HG03442 (cell line): Measurements from ENCODE around the gene EXOSC9.
"Not testable (repeated sequence)": the region's sequence is repeated elsewhere in the genome, so short reads cannot be mapped to it uniquely, and the experiment has no call there.

Experiments
- ATAC-seq: cut with Tn5 transposase; IDR thresholded peaks from one replicate; pipeline ENCODE4 v1.9.1; 2021; ENCODE audit warnings: mild to moderate bottlenecking, moderate library complexity; ENCODE audit not compliant: unreplicated experiment

EXOSC9 gene

DNA sequence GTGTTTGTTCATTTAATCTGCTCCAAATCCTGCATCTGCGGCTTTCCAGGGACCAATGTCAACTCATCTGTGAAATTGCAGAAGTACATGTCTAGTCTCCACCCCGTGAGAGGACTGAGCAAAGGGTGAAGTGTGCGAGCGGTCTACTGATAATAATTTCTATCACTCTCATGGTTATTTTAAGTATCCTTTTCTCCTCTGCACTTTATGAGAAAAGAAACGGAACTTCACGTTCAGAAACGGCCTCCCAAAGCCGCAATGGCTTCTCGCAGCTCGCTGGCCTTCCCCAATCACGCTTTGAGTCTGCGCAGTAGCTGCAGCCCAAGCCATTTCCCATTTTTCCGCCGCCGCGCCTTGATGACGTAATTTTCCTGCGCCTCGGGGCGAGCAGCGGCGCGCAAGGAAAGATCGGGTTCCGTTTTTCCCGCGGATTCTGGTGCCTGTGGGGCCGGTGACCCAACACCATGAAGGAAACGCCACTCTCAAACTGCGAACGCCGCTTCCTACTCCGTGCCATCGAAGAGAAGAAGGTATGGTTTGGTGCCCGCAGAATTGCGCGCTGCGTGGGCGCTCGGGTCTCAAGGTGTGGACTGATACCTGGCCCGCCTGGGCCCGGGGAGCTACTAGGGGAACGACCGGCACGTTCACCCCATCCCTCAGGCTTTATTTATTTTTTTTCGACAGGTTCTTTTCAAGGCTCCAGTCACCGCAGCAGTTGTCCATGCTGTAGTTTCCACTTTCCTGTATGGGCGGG lies at the start of gene EXOSC9:
EXOSC9 (plus strand) TSS at position 363 of the 754 bp plus-strand sequence; CDS start at position 465, 102 bp downstream.
- ATAC-seq: peak; percentile 78

GRCh38 chr4:121752142-121752541 lies 49.0 kb upstream of the EXOSC9 start:
- not testable (repeated sequence) for ATAC-seq

DNA sequence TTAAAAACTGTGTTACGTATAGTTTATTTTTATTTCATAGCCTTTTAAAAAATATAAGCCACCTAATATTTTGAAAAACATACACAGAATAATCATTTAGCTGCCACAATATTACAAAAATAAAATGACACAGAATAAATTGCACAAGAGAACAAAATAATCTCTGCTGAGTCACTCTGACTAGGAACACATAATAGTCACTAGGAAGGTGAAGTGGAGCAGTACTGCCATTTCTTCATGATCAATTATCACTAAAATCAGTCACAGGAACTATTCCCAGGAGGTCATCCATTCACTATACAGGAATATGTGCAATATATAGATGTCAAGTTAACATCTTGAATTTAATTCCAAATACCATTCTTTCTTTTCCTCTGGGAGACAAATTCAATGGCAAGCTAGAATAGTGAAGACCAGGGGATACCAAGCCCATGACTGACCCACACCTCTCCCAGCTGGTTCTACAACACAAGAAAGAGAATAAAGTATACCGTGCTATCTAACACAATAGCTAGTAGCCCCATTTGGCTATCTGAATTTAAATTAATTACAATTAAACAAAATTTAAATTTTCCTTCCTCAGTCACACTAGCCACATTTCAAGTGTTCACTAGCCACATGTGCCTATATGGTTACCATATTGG lies 42.1 kb upstream of the EXOSC9 start:
- ATAC-seq: no peak

- ATAC-seq: no peak
Measured at GRCh38 chr4:121760205-121760604, 40.9 kb upstream of the EXOSC9 start.

- no peak for ATAC-seq
Measured at GRCh38 chr4:121764303-121764701, 36.8 kb upstream of the EXOSC9 start.

DNA sequence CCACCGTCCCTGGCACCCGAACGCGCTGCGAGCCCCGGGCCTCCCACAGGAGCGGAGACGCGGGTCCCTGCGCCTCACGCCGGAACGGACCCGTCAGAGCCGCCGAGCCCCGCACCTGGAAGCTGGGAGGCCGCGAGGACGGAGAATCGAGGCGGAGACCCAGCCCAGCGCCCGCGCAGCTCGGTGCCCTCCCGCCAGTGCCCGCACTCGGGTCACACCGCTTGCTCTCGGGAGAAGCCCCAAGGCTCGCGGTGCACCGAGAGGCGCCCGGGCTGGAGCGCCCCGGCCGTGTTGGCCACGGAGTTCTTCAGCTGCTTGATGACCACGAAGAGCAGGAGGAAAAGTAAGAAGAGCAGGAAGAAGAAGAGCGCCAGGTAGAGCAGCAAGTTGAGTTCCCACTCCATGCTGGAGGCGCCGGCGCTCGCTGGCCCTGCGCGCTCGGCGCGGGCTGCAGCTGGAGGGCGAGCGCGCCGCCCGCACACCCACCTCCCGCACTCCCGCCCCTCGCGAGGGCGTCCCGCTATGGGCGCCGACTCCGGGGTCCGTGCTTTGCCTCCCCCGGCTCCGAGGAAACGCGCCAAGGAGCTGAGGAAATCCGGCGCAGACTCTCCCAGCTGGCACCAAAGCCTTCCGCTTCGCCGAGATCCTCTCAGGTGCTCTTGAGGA lies 36.3 kb upstream of the EXOSC9 start, which contains the start of gene SMIM43:
SMIM43 (minus strand) TSS at position 463 of the 666 bp plus-strand sequence; CDS start at position 404, 59 bp downstream.
- ATAC-seq: no peak

GRCh38 chr4:121765368-121765705 lies 35.8 kb upstream of the EXOSC9 start:
- ATAC-seq: no peak

- ATAC-seq: no peak
Measured at GRCh38 chr4:121765971-121766538, 35.1 kb upstream of the EXOSC9 start.

DNA sequence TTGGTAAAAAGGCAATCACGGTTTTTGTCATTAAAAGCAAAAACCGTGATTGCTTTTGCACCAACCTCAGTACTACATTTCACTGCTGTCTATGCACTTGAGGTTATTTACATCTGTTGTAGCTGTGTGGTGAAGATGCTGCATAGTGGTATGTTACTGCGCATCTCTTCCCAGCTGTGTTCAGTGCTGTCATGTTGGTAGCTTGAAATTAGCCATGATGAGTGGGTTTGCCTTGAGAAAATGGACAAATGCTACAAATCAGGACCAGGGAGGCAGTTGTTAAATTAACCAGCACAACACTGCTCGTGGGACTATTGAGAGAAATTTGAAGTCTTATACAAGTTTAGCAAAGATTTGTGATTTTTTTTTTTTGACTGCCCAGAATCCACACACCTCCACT lies 34.0 kb upstream of the EXOSC9 start:
- ATAC-seq: no peak

- ATAC-seq: no peak
Measured at GRCh38 chr4:121769341-121769740, 31.8 kb upstream of the EXOSC9 start.

GRCh38 chr4:121771869-121772268 lies 29.3 kb upstream of the EXOSC9 start:
- ATAC-seq: no peak

- no peak for ATAC-seq
Measured at GRCh38 chr4:121773883-121774282, 27.2 kb upstream of the EXOSC9 start.

DNA sequence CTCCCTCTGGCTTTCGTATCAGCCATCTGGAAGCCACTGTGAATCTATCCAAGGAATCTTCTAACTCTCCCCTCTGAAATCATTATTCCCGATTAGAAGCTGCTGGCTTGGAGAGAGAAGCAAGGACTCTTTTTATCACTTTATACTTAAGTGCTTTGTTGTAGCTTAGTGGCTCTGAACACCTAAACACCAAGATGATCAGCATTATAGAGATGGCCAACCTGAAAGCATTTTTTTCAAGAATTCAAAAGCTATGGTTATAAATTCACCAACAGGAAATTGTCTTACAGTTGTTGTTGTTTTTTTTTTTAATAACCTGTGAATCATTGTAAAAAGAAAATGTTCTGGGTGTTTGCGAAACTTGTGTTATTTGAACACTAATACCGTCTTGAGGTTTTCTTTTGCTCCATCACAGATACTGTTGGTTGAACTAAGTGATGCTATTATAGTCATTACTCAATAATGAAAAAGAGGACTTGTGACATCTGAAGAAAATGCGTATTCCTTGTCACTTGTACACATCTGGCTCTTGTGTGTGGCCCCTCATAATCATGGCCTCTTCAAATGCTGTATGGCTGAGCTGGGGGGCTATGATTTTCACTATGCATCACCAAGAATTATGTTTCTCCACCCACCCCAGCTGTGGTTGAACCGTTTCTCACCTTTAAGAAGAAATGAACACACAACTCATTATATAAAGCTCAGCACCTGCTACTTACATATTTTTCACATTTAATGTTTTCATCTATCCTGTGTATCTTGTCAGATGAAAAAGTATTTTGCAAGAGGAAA lies 24.3 kb upstream of the EXOSC9 start:
- ATAC-seq: no peak

GRCh38 chr4:121777625-121778024 lies 23.5 kb upstream of the EXOSC9 start:
- ATAC-seq: peak; percentile 79

- no peak for ATAC-seq
Measured at GRCh38 chr4:121778991-121779628, 22.0 kb upstream of the EXOSC9 start.

DNA sequence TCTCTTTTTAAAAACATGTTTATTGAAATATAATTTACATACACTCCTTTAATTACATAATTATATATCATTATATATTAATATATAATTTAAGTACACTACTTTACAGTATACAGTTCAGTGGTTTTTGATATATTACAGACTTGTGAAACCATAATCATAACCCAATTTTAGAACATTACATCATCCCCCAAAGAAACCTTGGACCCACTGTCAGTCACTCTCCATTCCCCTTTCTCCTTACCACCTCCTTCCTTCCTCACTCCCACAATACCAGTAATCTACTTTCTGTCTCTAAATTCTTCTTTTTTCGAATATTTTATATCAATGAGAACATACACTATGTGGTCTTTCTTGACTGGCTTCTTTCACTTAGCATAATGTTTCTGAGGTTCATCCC lies 17.9 kb upstream of the EXOSC9 start:
- no peak for ATAC-seq

DNA sequence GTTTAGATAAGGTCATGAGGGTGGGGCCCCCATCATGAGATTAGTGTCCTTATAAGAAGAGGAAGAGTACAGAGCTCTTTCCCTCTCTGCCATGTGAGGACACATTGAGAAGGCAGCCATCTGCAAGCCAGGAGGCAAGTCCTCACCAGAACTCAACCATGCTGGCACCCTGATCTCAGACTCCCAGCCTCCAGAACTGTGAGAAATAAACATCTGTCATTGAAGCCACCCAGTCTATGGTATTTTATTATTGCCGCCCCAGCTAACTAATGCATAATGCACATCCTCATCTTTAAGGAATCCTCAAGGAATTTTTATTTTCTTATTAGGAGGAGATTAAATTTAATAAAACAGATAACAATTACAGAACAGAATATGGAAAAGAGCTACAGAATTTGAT lies 16.7 kb upstream of the EXOSC9 start:
- no peak for ATAC-seq

GRCh38 chr4:121784975-121785374 lies 16.1 kb upstream of the EXOSC9 start:
- ATAC-seq: no peak

GRCh38 chr4:121785479-121785878 lies 15.6 kb upstream of the EXOSC9 start:
- no peak for ATAC-seq

DNA sequence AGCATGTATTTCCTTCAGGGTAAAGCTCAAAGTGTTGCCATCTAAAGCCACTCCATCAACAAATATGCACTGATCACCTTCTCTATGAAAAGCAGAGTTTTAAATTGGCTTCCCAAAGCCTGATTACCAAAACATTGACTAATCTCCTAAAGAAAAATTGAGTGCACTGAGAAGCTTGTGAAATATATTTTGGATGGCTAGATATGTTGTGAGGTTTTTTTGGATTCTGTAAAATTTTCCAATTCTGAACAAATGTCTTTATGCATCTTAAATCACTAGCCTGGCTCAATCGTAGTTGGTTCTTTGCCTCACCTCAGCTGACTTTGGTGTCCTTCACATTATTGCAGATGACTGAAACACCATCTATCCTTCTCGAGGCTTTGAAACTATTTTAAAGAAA lies 14.9 kb upstream of the EXOSC9 start:
- ATAC-seq: no peak
